GM23338 (cell line): ENCODE measurements around the gene GDPD4. TPM values are rescaled to one million over a fixed set of nuclear protein-coding genes. Genes with fewer than 3 reads are reported as not detected.

Source experiments
- ATAC-seq: fragments of 200-7000 bp; cut with Tn5 transposase; 3 replicates; pipeline ENCODE4 v1.9.1; 2020
- DNase-seq: peaks from one replicate; pipeline ENCODE4 v3.0.0-alpha.2; 2015; ENCODE audit warnings: low spot score
- H2AFZ ChIP-seq: fragments of 200-600 bp; sonication (generic); 2 replicates; pipeline ENCODE4 v1.8.0; 2016; ENCODE audit warnings: antibody characterized with exemption, mild to moderate bottlenecking, moderate library complexity
- H3F3A ChIP-seq: fragments of 200-600 bp; sonication (generic); replicated peaks from 2 replicates; pipeline ENCODE4 v1.8.0; 2017; ENCODE audit warnings: antibody characterized with exemption, mixed run types, low read depth
- H3K27ac ChIP-seq: fragments of 200-600 bp; sonication (generic); 2 replicates; pipeline ENCODE4 v1.6.1; 2016; ENCODE audit warnings: low read depth
- H3K27me3 ChIP-seq: fragments of 200-600 bp; sonication (generic); 2 replicates; pipeline ENCODE4 v1.8.0; 2016; ENCODE audit warnings: mild to moderate bottlenecking, mixed run types, moderate library complexity; ENCODE audit not compliant: insufficient read depth
- H3K36me3 ChIP-seq: fragments of 200-600 bp; sonication (generic); 2 replicates; pipeline ENCODE4 v1.8.0; 2016; ENCODE audit warnings: mild to moderate bottlenecking; ENCODE audit not compliant: insufficient read depth
- H3K4me1 ChIP-seq: fragments of 200-600 bp; sonication (generic); 2 replicates; pipeline ENCODE4 v1.8.0; 2016; ENCODE audit warnings: mild to moderate bottlenecking, moderate library complexity; ENCODE audit not compliant: insufficient read depth
- H3K4me2 ChIP-seq: fragments of 200-600 bp; sonication (generic); 2 replicates; pipeline ENCODE4 v1.7.1; 2017; ENCODE audit warnings: mixed run types
- H3K4me3 ChIP-seq: fragments of 200-600 bp; sonication (generic); 2 replicates; pipeline ENCODE4 v1.6.1; 2016; ENCODE audit warnings: mixed run types
- H3K79me2 ChIP-seq: fragments of 200-600 bp; sonication (generic); replicated peaks from 2 replicates; pipeline ENCODE4 v1.8.0; 2017; ENCODE audit warnings: mild to moderate bottlenecking; ENCODE audit not compliant: insufficient read depth
- H3K9me2 ChIP-seq: fragments of 200-600 bp; sonication (generic); 2 replicates; pipeline ENCODE4 v1.8.0; 2017; ENCODE audit not compliant: insufficient read depth
- H4K20me1 ChIP-seq: fragments of 200-600 bp; sonication (generic); replicated peaks from 2 replicates; pipeline ENCODE4 v1.8.0; 2017; ENCODE audit warnings: mild to moderate bottlenecking; ENCODE audit not compliant: insufficient read depth
- H3K27ac Mint-ChIP-seq: 2 replicates; pipeline ENCODE4 v1.8.0; 2020; ENCODE audit warnings: inconsistent platforms, mild to moderate bottlenecking, moderate library complexity, mixed read lengths
- H3K27me3 Mint-ChIP-seq: 3 replicates; pipeline ENCODE4 v1.8.0; 2022; ENCODE audit warnings: low read depth, mild to moderate bottlenecking, moderate library complexity, mixed read lengths, inconsistent platforms; ENCODE audit not compliant: insufficient read depth, poor library complexity
- H3K36me3 Mint-ChIP-seq: 3 replicates; pipeline ENCODE4 v1.8.0; 2021; ENCODE audit warnings: low read depth, mild to moderate bottlenecking, inconsistent platforms, moderate library complexity, mixed read lengths
- H3K4me1 Mint-ChIP-seq: 3 replicates; pipeline ENCODE4 v1.8.0; 2020; ENCODE audit warnings: mild to moderate bottlenecking, inconsistent platforms, mixed read lengths
- H3K4me3 Mint-ChIP-seq: 3 replicates; pipeline ENCODE4 v1.8.0; 2021; ENCODE audit warnings: moderate library complexity, mild to moderate bottlenecking, inconsistent platforms, mixed read lengths
- H3K9me3 Mint-ChIP-seq: 3 replicates; pipeline ENCODE4 v1.8.0; 2020; ENCODE audit warnings: moderate library complexity, mild to moderate bottlenecking, inconsistent platforms, mixed read lengths
- CREB1 ChIP-seq: fragments of 250-450 bp; sonication (Bioruptor Pico); IDR thresholded peaks from 2 replicates; pipeline ENCODE4 v1.5.0; 2020; ENCODE audit warnings: low read depth, mild to moderate bottlenecking, moderate library complexity
- CTCF ChIP-seq, 2 experiments: fragments of 200-600 bp in 1 of 2; sonication (generic) in 1 of 2; conservative IDR thresholded peaks; 2 replicates each; pipeline versions ENCODE4 v1.5.1 to v1.6.1; 2016 to 2017; ENCODE audit warnings: antibody characterized with exemption in 2 of 2, low read depth in 2 of 2, mild to moderate bottlenecking in 2 of 2, moderate library complexity in 1 of 2
- ETS1 ChIP-seq: IDR thresholded peaks from 2 replicates; pipeline ENCODE4 v1.6.1; 2016; ENCODE audit warnings: antibody characterized with exemption
- EZH2 ChIP-seq: fragments of 200-600 bp; sonication (generic); IDR thresholded peaks from one replicate; pipeline ENCODE4 v1.8.0; 2017; ENCODE audit warnings: antibody characterized with exemption, mild to moderate bottlenecking, low read depth; ENCODE audit not compliant: unreplicated experiment
- EZH2phosphoT487 ChIP-seq: fragments of 200-600 bp; sonication (generic); IDR thresholded peaks from one replicate; pipeline ENCODE4 v1.8.1; 2018; ENCODE audit warnings: antibody characterized with exemption; ENCODE audit not compliant: unreplicated experiment
- JUNB ChIP-seq: IDR thresholded peaks from one replicate; pipeline ENCODE4 v1.6.1; 2016; ENCODE audit warnings: antibody characterized with exemption; ENCODE audit not compliant: unreplicated experiment
- POLR2AphosphoS5 ChIP-seq: IDR thresholded peaks from 2 replicates; pipeline ENCODE4 v1.6.1; 2016; ENCODE audit warnings: antibody characterized with exemption, low read depth
- STAT1 ChIP-seq: IDR thresholded peaks from one replicate; pipeline ENCODE4 v1.6.1; 2016; ENCODE audit warnings: antibody characterized with exemption; ENCODE audit not compliant: unreplicated experiment
- ZNF114 ChIP-seq: fragments of 250-450 bp; sonication (Bioruptor Pico); IDR thresholded peaks from 2 replicates; pipeline ENCODE4 v1.5.0; 2020; ENCODE audit warnings: mild to moderate bottlenecking, moderate library complexity
- ZNF331 ChIP-seq: fragments of 250-450 bp; sonication (Bioruptor Pico); IDR thresholded peaks from 2 replicates; pipeline ENCODE4 v1.5.0; 2020; ENCODE audit warnings: low read depth, mild to moderate bottlenecking, moderate library complexity
- ZNF462 ChIP-seq: fragments of 250-450 bp; sonication (Bioruptor Pico); IDR thresholded peaks from 2 replicates; pipeline ENCODE4 v1.5.0; 2020; ENCODE audit warnings: mild to moderate bottlenecking, moderate library complexity
- polyA plus RNA-seq: library from polyadenylated mRNA; unstranded; fragments of >200 nt; fragmentation: Nextera tagmentation; extraction: Ambion mirVana; gene quantifications from 2 replicates; pipeline ENCODE4 v1.2.1, GENCODE V29; 2016
- total RNA-seq: library from RNA; depleted of rRNA; stranded (reverse); fragments of >200 nt; shearing (Covaris generic); gene quantifications from 2 replicates; pipeline ENCODE4 v1.2.3, GENCODE V29; 2014

The GDPD4 gene
- total and polyA plus RNA-seq, 2 experiments from 2014 or later = not detected

- TF ChIP-seq ETS1 = no peak
- TF ChIP-seq POLR2AphosphoS5 = no peak
- TF ChIP-seq CTCF (conservative IDR thresholded peaks at IDR 0.05; ENCODE audit: low read depth in 2 of 2) = no peak
Measured at GRCh38 chr11:77278595-77279506, 22.6 kb downstream of the GDPD4 start (continued).

GRCh38 chr11:77276271-77276670 is 25.2 kb downstream of the GDPD4 start:
- no peaks in the 10 kb centered on the region for H3K36me3 ChIP-seq
- no peaks in the 10 kb centered on the region for H4K20me1 ChIP-seq
- Mint-ChIP-seq H3K9me3 (no peaks in the 10 kb centered on the region), H3K4me3 (no peak overlapping the region), H3K27ac (no peak overlapping the region), H3K27me3 (no peaks in the 10 kb centered on the region), H3K36me3 (no peaks in the 10 kb centered on the region), H3K4me1 (no peaks in the 10 kb centered on the region)
- H3K27ac ChIP-seq = no peak overlapping the region
- DNase-seq (no peak), ATAC-seq (no peak)
- H3K27me3 ChIP-seq = no peaks in the 10 kb centered on the region
- no peak overlapping the region for H3K4me2 ChIP-seq
- H3K9me2 ChIP-seq = peaks cover 4% of the 10 kb centered on the region; the same call in 1 of the 2 replicates
- H3F3A ChIP-seq = no peaks in the 10 kb centered on the region
- no peaks in the 10 kb centered on the region for H3K79me2 ChIP-seq
- H3K4me1 ChIP-seq = no peaks in the 10 kb centered on the region
- peak overlapping the region; percentile 63 for H2AFZ ChIP-seq
- H3K4me3 ChIP-seq = no peak overlapping the region
- TF ChIP-seq CTCF (conservative IDR thresholded peaks at IDR 0.05; ENCODE audit: low read depth in 2 of 2) (no peak), POLR2AphosphoS5 (no peak), JUNB (no peak), ETS1 (no peak), EZH2phosphoT487 (no peak), ZNF462 (no peak), STAT1 (no peak), ZNF331 (CRISPR knock-in tag) (no peak), CREB1 (no peak), ZNF114 (no peak), EZH2 (no peak)
